Trophoblast cell (in vitro differentiated cells and primary cell): ENCODE results near the gene SPTB.

Source experiments
- DNase-seq, 2 donors: peaks; one replicate each; pipeline ENCODE4 v3.0.0-alpha.2; 2016
- H2AFZ ChIP-seq: 2 replicates; pipeline ENCODE4 v1.6.1; 2013; ENCODE audit warnings: low read length, moderate library complexity, mild to moderate bottlenecking; ENCODE audit not compliant: insufficient read depth, poor library complexity
- H2AK5ac ChIP-seq: 2 replicates; pipeline ENCODE4 v1.6.1; 2013; ENCODE audit warnings: mild to moderate bottlenecking, low read length
- H2BK120ac ChIP-seq: 2 replicates; pipeline ENCODE4 v1.6.1; 2013; ENCODE audit warnings: low read length, mild to moderate bottlenecking, moderate library complexity; ENCODE audit not compliant: insufficient read depth, poor library complexity
- H2BK12ac ChIP-seq: 2 replicates; pipeline ENCODE4 v1.6.1; 2013; ENCODE audit warnings: mild to moderate bottlenecking, low read length, moderate library complexity
- H2BK5ac ChIP-seq: 2 replicates; pipeline ENCODE4 v1.6.1; 2013; ENCODE audit warnings: low read length, low read depth, moderate library complexity, mild to moderate bottlenecking; ENCODE audit not compliant: poor library complexity
- H3K14ac ChIP-seq: 2 replicates; pipeline ENCODE4 v1.6.1; 2013; ENCODE audit warnings: mild to moderate bottlenecking, low read length
- H3K18ac ChIP-seq: 2 replicates; pipeline ENCODE4 v1.6.1; 2013; ENCODE audit warnings: mild to moderate bottlenecking, low read length
- H3K23ac ChIP-seq: 2 replicates; pipeline ENCODE4 v1.6.1; 2013; ENCODE audit warnings: low read length
- H3K27ac ChIP-seq: 2 replicates; pipeline ENCODE4 v1.5.1; 2013; ENCODE audit warnings: low read depth, mild to moderate bottlenecking, inconsistent platforms, low read length, moderate library complexity
- H3K27me3 ChIP-seq: 2 replicates; pipeline ENCODE4 v1.6.1; 2013; ENCODE audit warnings: inconsistent platforms, mild to moderate bottlenecking, low read length, moderate library complexity; ENCODE audit not compliant: insufficient read depth
- H3K36me3 ChIP-seq, 2 experiments: 1 replicate in 1 of 2; 2 replicates in 1 of 2; pipeline ENCODE4 v1.6.1; 2013; ENCODE audit warnings: low read length in 2 of 2, mild to moderate bottlenecking in 2 of 2, moderate library complexity in 1 of 2; ENCODE audit not compliant: insufficient read depth in 2 of 2, control insufficient read depth in 1 of 2
- H3K4ac ChIP-seq: 2 replicates; pipeline ENCODE4 v1.6.1; 2013; ENCODE audit warnings: low read depth, mild to moderate bottlenecking, low read length, moderate library complexity
- H3K4me1 ChIP-seq, 2 experiments: 1 replicate in 1 of 2; 2 replicates in 1 of 2; pipeline ENCODE4 v1.6.1; 2013; ENCODE audit warnings: low read length in 2 of 2, mild to moderate bottlenecking in 2 of 2, moderate library complexity in 1 of 2; ENCODE audit not compliant: insufficient read depth in 2 of 2, control insufficient read depth in 1 of 2
- H3K4me2 ChIP-seq: 2 replicates; pipeline ENCODE4 v1.6.1; 2013; ENCODE audit warnings: inconsistent platforms, mild to moderate bottlenecking, low read length, moderate library complexity
- H3K4me3 ChIP-seq: 2 replicates; pipeline ENCODE4 v1.5.1; 2013; ENCODE audit warnings: mild to moderate bottlenecking, low read depth, low read length, inconsistent platforms
- H3K79me1 ChIP-seq: one replicate; pipeline ENCODE4 v1.6.1; 2013; ENCODE audit warnings: low read length
- H3K79me2 ChIP-seq: 2 replicates; pipeline ENCODE4 v1.6.1; 2013; ENCODE audit warnings: low read length, mild to moderate bottlenecking; ENCODE audit not compliant: control insufficient read depth, insufficient read depth, poor library complexity
- H3K9ac ChIP-seq: 2 replicates; pipeline ENCODE4 v1.6.1; 2013; ENCODE audit warnings: mild to moderate bottlenecking, low read length
- H3K9me3 ChIP-seq: 2 replicates; pipeline ENCODE4 v1.6.1; 2013; ENCODE audit warnings: low read depth, mild to moderate bottlenecking, control low read depth, inconsistent platforms, low read length; ENCODE audit not compliant: insufficient read depth
- H4K12ac ChIP-seq: 2 replicates; pipeline ENCODE4 v1.6.1; 2013; ENCODE audit warnings: low read depth, mild to moderate bottlenecking, low read length, moderate library complexity
- H4K8ac ChIP-seq: 2 replicates; pipeline ENCODE4 v1.6.1; 2013; ENCODE audit warnings: low read depth, mild to moderate bottlenecking, low read length, moderate library complexity
- H4K91ac ChIP-seq: one replicate; pipeline ENCODE4 v1.6.1; 2013; ENCODE audit warnings: low read depth, mild to moderate bottlenecking, low read length, moderate library complexity
- WGBS: extraction: QIAGEN DNeasy Blood & Tissue Kit; methylation state at CpG from one replicate; pipeline ENCODE4 v1.1.7; 2013; ENCODE audit warnings: missing lambda C conversion rate; ENCODE audit not compliant: insufficient read length, insufficient coverage; ENCODE audit errors: extremely low coverage; 5-methylcytosine and 5-hydroxymethylcytosine counted together

Gene SPTB

DNA sequence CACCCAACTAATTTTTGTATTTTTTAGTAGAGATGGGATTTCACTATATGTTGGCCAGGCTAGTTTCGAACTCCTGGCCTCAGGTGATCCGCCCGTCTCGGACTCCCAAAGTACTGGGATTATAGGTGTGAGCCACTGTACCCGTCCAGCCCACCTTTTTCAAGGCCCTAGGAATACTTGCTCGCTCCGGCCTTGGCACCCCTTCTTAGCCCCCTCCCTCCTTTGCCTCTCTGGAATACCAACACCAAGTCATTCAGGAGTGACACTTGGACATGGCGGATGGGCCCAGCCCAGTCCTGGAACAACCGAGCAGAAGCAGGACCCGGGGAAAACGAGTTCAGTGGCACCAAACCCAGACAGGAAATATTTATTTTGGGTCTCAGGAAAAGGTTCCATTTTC, 146.4 kb downstream of the SPTB start:
- Histone ChIP-seq H2BK5ac (no peak overlapping the region), H2AK5ac (no peak overlapping the region), H3K14ac (no peak overlapping the region), H2BK120ac (no peak overlapping the region), H2AFZ (no peak overlapping the region), H3K18ac (no peak overlapping the region), H3K79me1 (peaks cover 6% of the 10 kb centered on the region), H3K27me3 (no peaks in the 10 kb centered on the region), H3K4me1 (peaks cover 8 to 14% of the 10 kb centered on the region in 2 experiments), H3K23ac (no peak overlapping the region), H3K9ac (no peak overlapping the region), H3K36me3 (peaks cover 80 to 82% of the 10 kb centered on the region in 2 experiments), H3K9me3 (no peaks in the 10 kb centered on the region), H3K79me2 (peaks cover 2% of the 10 kb centered on the region), H4K8ac (no peak overlapping the region), H4K12ac (no peak overlapping the region), H3K4me3 (no peak overlapping the region), H4K91ac (no peak overlapping the region), H3K4me2 (no peak overlapping the region), H3K27ac (no peak overlapping the region), H3K4ac (no peak overlapping the region), H2BK12ac (no peak overlapping the region)
- WGBS, result no CpG with 5 or more reads among the region's 11 CpGs
- DNase-seq, result no peak

DNA sequence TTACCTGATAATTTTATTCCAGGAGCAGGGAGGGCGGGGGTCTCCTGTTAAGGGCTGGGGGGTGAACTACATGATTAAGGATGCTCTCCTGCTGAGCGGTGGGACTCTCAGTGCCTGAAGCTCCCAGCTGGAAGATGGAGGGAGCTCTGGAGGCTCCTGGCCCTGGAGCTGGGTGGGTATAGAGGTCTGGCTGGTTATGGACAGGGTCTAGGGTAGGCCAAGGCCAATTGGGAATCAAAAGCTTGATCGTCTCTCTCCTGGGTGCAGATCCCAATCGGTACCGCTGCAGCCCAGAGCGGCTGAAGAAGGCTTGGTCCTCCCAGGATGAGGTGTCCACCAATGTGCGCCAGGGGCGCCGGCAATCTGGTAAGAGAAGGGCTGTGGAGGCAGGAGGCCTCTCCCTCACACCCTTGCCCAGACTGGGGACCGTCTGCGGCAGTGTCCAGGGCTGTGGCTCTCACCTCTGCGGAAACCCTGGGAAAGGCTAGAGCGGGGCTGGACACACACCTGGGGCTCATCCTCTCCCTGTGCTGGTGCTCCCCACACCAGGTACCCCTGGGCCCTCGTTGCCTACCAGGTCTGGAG, 147.1 kb downstream of the SPTB start:
- H3K27me3 ChIP-seq, result no peaks in the 10 kb centered on the region
- no CpG with 5 or more reads among the region's 14 CpGs for WGBS
- H3K4ac ChIP-seq, result no peak overlapping the region

GRCh38 chr14:64732066-64732465, 147.6 kb downstream of the SPTB start:
- Histone ChIP-seq H3K4ac (no peak overlapping the region), H3K27ac (no peak overlapping the region), H3K36me3 (peaks cover 77 to 80% of the 10 kb centered on the region in 2 experiments), H3K4me1 (peaks cover 8 to 14% of the 10 kb centered on the region in 2 experiments), H4K91ac (no peak overlapping the region), H3K79me1 (peaks cover 6% of the 10 kb centered on the region), H3K14ac (no peak overlapping the region), H2AFZ (no peak overlapping the region), H3K18ac (peak overlapping the region; percentile 3), H4K12ac (no peak overlapping the region), H3K79me2 (peaks cover 3% of the 10 kb centered on the region), H3K27me3 (no peaks in the 10 kb centered on the region), H3K4me2 (no peak overlapping the region), H3K9me3 (no peaks in the 10 kb centered on the region), H3K23ac (no peak overlapping the region), H4K8ac (no peak overlapping the region), H2BK120ac (no peak overlapping the region), H2BK12ac (no peak overlapping the region), H2AK5ac (no peak overlapping the region), H2BK5ac (no peak overlapping the region), H3K4me3 (no peak overlapping the region), H3K9ac (no peak overlapping the region)
- DNase-seq, result no peak
- WGBS, result no CpG with 5 or more reads among the region's 4 CpGs

More for the DNA sequence above, 147.1 kb downstream of the SPTB start:
- Histone ChIP-seq H3K79me1 (peaks cover 6% of the 10 kb centered on the region), H4K8ac (no peak overlapping the region), H2AFZ (no peak overlapping the region), H3K4me2 (no peak overlapping the region), H4K12ac (no peak overlapping the region), H2BK5ac (no peak overlapping the region), H3K27ac (no peak overlapping the region), H3K14ac (no peak overlapping the region), H4K91ac (no peak overlapping the region), H3K4me3 (peak overlapping the region; percentile 11), H3K79me2 (peaks cover 3% of the 10 kb centered on the region), H3K36me3 (peaks cover 80 to 82% of the 10 kb centered on the region in 2 experiments), H2BK12ac (no peak overlapping the region), H2BK120ac (no peak overlapping the region), H2AK5ac (no peak overlapping the region), H3K9me3 (no peaks in the 10 kb centered on the region), H3K23ac (no peak overlapping the region), H3K4me1 (peaks cover 8 to 14% of the 10 kb centered on the region in 2 experiments), H3K9ac (no peak overlapping the region), H3K18ac (no peak overlapping the region)
- DNase-seq, result no peak

DNA sequence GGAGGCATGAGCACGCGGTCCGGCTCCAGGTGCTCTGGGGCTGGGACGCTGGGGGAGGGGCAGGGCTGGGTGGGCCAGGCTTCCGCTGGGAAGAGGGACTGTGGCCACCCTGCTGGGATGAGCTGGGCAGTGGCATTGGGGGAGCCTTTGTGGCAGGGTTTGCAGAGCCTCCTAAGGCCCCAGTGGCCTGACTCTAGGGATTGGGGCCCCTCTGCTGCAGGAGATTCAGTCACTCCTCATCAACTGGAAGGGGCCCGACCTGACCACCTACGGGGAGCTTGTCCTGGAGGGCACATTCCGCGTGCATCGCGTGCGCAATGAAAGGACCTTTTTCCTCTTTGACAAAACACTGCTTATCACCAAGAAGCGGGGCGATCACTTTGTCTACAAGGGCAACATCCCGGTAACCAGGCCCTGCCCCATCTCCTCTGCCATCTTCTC, 148.5 kb downstream of the SPTB start:
- peaks cover 68 to 74% of the 10 kb centered on the region in 2 experiments for H3K36me3 ChIP-seq
- H3K79me2 ChIP-seq, result peaks cover 5% of the 10 kb centered on the region
- H3K9me3 ChIP-seq, result no peaks in the 10 kb centered on the region
- H4K12ac ChIP-seq, result no peak overlapping the region
- no peak overlapping the region for H2BK12ac ChIP-seq
- H3K14ac ChIP-seq, result no peak overlapping the region
- H3K23ac ChIP-seq, result no peak overlapping the region
- no peak overlapping the region for H3K4ac ChIP-seq
- H2AFZ ChIP-seq, result no peak overlapping the region
- no peak overlapping the region for H4K8ac ChIP-seq
- H3K4me2 ChIP-seq, result no peak overlapping the region
- no peak overlapping the region for H3K9ac ChIP-seq
- peaks cover 9% of the 10 kb centered on the region for H3K79me1 ChIP-seq
- no peak overlapping the region for H2BK120ac ChIP-seq
- WGBS, result no CpG with 5 or more reads among the region's 15 CpGs
- no peak overlapping the region for H3K18ac ChIP-seq
- H3K4me3 ChIP-seq, result no peak overlapping the region
- H3K4me1 ChIP-seq, result peaks cover 12 to 15% of the 10 kb centered on the region in 2 experiments
- no peaks in the 10 kb centered on the region for H3K27me3 ChIP-seq
- no peak overlapping the region for H2BK5ac ChIP-seq
- H4K91ac ChIP-seq, result no peak overlapping the region
- DNase-seq, result no peak
- no peak overlapping the region for H3K27ac ChIP-seq
- H2AK5ac ChIP-seq, result no peak overlapping the region
